WERI-Rb-1 (cell line): Measurements from ENCODE around the gene SELENON.

ENCODE experiments used
- DNase-seq: peaks from one replicate; pipeline ENCODE4 v3.0.0-alpha.2; 2020
- H3K27ac ChIP-seq: fragments of 250-450 bp; sonication (Bioruptor Pico); 2 replicates; pipeline ENCODE4 v1.5.1; 2020; ENCODE audit warnings: mild to moderate bottlenecking, moderate library complexity
- H3K27me3 ChIP-seq: fragments of 250-450 bp; sonication (Bioruptor Pico); 2 replicates; pipeline ENCODE4 v1.5.1; 2021; ENCODE audit warnings: mild to moderate bottlenecking, low read depth, moderate library complexity; ENCODE audit not compliant: insufficient read depth, severe bottlenecking
- H3K36me3 ChIP-seq: fragments of 250-450 bp; sonication (Bioruptor Pico); 2 replicates; pipeline ENCODE4 v1.5.1; 2020; ENCODE audit warnings: mild to moderate bottlenecking, moderate library complexity
- H3K4me3 ChIP-seq: 2 replicates; pipeline ENCODE4 v1.5.1; 2011; ENCODE audit warnings: low read depth, mild to moderate bottlenecking, control low read depth, low read length
- H3K9me3 ChIP-seq: fragments of 250-450 bp; sonication (Bioruptor Pico); 2 replicates; pipeline ENCODE4 v1.5.1; 2021; ENCODE audit warnings: mild to moderate bottlenecking, moderate library complexity; ENCODE audit not compliant: severe bottlenecking
- TF ChIP-seq, protein P1 (sequence below): IDR thresholded peaks from 2 replicates; pipeline ENCODE4 v1.5.1; 2011; ENCODE audit warnings: low read depth, mild to moderate bottlenecking, control low read depth, inconsistent platforms, low read length

SELENON gene

DNA sequence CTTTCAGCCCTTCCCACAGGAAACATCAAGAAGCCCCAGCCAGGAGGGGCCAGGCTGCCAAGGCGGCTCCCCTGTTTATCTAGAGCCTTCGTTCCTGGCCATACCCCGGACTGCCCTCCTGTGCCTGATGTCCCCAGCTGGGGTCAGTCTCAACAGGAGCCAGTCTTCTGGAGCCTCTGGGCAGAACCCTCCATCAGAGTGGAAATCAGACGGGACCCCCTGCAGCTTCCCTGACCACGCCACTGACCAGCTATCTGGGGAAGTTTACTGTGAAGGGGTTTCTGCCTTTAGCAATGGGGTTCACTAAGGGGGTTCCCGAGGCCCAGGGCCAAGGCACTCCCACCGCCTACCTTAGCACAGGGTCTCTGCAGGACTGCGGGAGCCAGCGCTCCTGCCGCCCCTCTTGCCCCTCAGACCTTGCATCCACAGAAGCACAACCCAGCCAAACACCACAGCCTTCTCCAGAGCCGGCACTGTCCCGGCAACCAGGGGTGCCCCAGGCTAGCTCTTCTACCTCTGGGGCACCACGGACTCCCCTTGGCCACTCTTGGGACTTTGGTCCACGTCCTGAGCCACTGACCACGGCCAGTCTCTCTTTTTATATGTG is 16.2 kb downstream of the SELENON start:
- no peak overlapping the region for H3K27ac ChIP-seq
- peaks cover 6% of the 10 kb centered on the region for H3K36me3 ChIP-seq
- no peaks in the 10 kb centered on the region for H3K9me3 ChIP-seq
- TF ChIP-seq, protein P1, sequence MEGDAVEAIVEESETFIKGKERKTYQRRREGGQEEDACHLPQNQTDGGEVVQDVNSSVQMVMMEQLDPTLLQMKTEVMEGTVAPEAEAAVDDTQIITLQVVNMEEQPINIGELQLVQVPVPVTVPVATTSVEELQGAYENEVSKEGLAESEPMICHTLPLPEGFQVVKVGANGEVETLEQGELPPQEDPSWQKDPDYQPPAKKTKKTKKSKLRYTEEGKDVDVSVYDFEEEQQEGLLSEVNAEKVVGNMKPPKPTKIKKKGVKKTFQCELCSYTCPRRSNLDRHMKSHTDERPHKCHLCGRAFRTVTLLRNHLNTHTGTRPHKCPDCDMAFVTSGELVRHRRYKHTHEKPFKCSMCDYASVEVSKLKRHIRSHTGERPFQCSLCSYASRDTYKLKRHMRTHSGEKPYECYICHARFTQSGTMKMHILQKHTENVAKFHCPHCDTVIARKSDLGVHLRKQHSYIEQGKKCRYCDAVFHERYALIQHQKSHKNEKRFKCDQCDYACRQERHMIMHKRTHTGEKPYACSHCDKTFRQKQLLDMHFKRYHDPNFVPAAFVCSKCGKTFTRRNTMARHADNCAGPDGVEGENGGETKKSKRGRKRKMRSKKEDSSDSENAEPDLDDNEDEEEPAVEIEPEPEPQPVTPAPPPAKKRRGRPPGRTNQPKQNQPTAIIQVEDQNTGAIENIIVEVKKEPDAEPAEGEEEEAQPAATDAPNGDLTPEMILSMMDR, result no peak
- no peak overlapping the region for H3K4me3 ChIP-seq
- no peak for DNase-seq
- H3K27me3 ChIP-seq, result no peaks in the 10 kb centered on the region

DNA sequence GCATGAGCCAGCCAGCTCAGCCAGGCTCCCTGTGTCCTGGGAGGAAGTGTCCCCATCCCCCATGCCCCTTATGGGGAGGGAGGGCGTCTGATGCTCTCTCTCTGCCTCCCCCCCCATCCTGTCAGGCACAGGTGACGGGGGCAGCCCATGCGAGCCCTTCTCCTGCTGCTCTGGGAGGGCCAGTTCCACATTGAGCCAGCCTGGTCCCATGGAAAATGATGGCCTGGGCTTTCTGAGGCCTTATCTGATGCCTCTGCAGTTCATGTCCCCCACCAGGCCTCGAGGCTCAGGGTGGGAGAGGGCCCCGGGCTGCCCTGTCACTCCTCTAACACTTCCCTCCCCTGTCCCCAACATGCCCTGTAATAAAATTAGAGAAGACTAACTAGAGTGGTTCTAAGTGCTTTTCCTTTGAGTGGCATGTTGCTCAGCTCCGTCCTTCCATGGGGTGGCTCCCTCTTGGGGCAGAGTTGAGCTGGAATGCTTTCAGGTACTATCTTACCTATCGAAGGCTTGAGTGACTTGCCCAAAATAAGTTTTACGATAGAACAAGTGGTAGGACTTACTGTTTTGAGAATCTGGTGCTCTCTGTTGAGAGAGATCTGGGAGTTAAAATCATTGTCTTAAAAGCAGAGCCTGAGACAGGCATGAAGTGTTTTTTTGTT is 18.0 kb downstream of the SELENON start:
- TF ChIP-seq, protein P1, result peak; percentile 33; the same call in 1 of the 2 replicates
- Histone ChIP-seq H3K36me3 (peaks cover 6% of the 10 kb centered on the region), H3K27me3 (no peaks in the 10 kb centered on the region), H3K27ac (peak overlapping the region; percentile 56), H3K4me3 (no peak overlapping the region), H3K9me3 (no peaks in the 10 kb centered on the region)
- peak; percentile 54 for DNase-seq

DNA sequence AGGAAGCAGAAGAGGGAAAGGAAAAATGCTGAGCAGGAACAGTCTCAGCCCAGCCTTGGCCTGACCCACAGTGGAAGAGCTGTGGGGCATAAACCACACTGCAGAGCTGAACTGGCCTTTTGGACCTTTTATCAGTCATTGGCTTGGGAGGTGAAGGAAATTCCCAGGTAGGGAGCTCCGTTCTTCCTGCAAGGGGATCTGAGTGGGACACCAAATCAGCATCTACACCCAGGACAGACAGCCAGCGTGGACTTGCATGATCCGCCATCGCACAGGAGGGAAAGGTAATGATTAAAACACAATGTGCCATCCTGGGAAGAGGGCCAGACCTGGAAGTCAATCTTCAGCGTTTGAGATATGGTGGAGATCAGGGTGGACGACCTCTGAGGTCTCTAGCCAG is 18.6 kb downstream of the SELENON start:
- H3K4me3 ChIP-seq, result no peak overlapping the region
- no peak for DNase-seq
- no peak overlapping the region for H3K27ac ChIP-seq

DNA sequence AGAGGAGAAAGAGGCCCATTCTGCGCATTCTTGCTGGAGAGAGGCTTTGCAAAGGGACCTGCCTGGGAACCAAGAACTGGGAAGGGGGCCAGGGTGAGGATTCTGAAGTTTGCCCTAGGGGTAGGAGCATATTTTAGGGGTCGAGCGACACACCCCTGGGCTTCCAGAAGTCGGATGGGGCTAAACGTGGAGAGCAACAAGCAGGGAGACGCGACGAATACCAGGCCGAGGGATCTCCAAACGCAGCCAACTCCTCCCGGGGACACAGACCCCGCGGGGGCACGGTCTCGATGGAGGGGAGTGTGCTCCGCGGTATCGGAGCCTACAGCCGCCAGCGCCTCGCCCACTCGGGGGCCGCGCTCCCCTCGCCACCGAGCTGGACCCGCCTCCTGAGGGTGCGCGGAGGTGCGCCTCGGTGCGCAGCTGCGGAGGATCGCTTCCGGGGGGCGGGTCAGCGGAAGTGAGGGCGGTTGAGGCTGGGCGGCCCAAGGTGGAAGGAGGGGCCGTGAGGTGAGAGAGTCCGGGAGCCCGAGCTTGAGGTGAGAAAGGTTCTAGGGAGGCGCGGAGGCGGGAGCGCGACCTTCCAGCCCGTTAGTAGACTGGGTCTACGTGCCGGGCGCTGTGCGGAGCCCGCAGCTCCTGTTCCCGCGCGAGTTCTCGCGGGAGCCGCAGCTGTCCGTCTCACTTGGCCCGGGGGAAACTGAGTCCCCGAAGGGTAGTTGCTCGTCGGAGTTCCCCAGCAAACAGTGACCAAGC is 19.7 kb downstream of the SELENON start, which contains the start of gene MTFR1L:
MTFR1L (plus strand) TSS at position 464 of the 756 bp plus-strand sequence. CDS start 3,151 bp downstream, outside the sequence.
- H3K4me3 ChIP-seq, result peak within 1 kb of the TSS; percentile 63
- peak within 1 kb of the TSS; percentile 73 for H3K27ac ChIP-seq
- no peaks in the 10 kb centered on the region for H3K27me3 ChIP-seq
- H3K36me3 ChIP-seq, result peaks cover 6% of the 10 kb centered on the region
- no peaks in the 10 kb centered on the region for H3K9me3 ChIP-seq
- TF ChIP-seq, protein P1, result no peak
- DNase-seq, result peak; percentile 90

More for the DNA sequence above, 18.6 kb downstream of the SELENON start:
- no peaks in the 10 kb centered on the region for H3K9me3 ChIP-seq
- no peaks in the 10 kb centered on the region for H3K27me3 ChIP-seq
- peaks cover 6% of the 10 kb centered on the region for H3K36me3 ChIP-seq
- TF ChIP-seq, protein P1, result no peak

DNA sequence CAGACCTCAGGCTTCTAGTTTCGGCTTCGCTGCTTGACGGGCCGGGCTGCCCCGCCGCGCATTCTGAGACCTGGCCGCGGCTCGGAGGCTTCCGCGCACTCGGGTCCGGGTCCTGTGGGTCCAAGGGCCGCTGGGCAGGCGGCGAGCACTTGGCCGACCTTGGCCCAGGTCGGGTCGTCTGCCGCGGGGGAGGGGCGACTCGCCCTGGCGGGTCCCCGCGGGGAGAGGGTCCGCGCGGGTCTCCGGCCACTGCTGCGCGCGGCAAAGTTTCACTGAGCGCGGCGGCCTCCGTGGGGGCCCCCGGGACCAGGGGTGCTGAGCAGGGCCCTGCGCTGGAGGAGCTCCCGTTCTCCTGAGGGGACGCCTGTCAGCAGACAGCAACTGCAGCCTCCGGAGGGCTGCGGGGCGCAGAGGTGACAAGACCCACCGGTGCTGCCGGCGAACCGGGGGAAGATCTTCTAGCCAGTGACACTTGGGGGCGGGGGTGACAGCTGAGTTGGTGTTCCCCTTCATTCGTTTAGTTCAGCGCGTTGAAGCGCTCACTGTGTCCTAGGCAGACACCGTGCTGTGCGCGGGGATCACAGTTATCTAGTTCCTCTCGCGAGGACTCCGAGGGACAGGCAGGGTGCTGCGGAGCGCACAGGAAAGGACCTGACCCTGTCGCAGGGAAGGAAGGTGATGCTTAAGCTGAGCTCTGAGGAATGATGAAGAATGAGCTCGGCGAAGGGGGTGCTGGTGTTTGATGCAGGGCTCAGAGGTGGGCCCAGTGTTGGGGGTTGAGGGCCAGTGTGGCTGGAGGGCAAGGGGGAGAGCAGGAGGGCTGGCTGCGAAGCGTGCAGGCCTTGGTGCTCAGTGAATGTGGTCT is 20.5 kb downstream of the SELENON start:
- Histone ChIP-seq H3K36me3 (peaks cover 3% of the 10 kb centered on the region), H3K9me3 (no peaks in the 10 kb centered on the region), H3K4me3 (peak overlapping the region; percentile 63), H3K27ac (peak overlapping the region; percentile 73), H3K27me3 (no peaks in the 10 kb centered on the region)
- peak; percentile 57 for DNase-seq
- TF ChIP-seq, protein P1, result no peak
